ENCODE results near the gene TMEM198.

Gene TMEM198

GRCh38 chr2:219549619-219550018 lies 5.8 kb downstream of the TMEM198 start:
- Histone ChIP-seq H3K9me3 (ENCODE audit: low read depth, low read length) (no peaks in the 10 kb centered on the region), H3K9ac (ENCODE audit: insufficient read length) (no peak overlapping the region), H3K27ac (no peak overlapping the region), H3K4me3 (no peak overlapping the region), H3K36me3 (ENCODE audit: insufficient read depth, low read length) (no peaks in the 10 kb centered on the region)
- no peak for TF ChIP-seq FOXP2 (optimal IDR thresholded peaks at IDR 0.05; ENCODE audit: control extremely low read depth, extremely low read length, insufficient read depth)
- TF ChIP-seq EZH2 (IDR thresholded peaks at IDR 0.05): no peak
- no peak for TF ChIP-seq POLR2AphosphoS5 (IDR thresholded peaks at IDR 0.05; ENCODE audit: borderline replicate concordance, low read depth, low read length)
- no peak for DNase-seq (ENCODE audit: low read depth, low spot score)

- no peak overlapping the region for H3K27ac ChIP-seq
- H3K9me3 ChIP-seq (ENCODE audit: low read depth, low read length): no peaks in the 10 kb centered on the region
- no peaks in the 10 kb centered on the region for H3K36me3 ChIP-seq (ENCODE audit: insufficient read depth, low read length)
- no peak overlapping the region for H3K9ac ChIP-seq (ENCODE audit: insufficient read length)
- TF ChIP-seq EZH2 (IDR thresholded peaks at IDR 0.05) (no peak), FOXP2 (optimal IDR thresholded peaks at IDR 0.05; ENCODE audit: control extremely low read depth, extremely low read length, insufficient read depth) (no peak), POLR2AphosphoS5 (IDR thresholded peaks at IDR 0.05; ENCODE audit: borderline replicate concordance, low read depth, low read length) (no peak)
- peak overlapping the region; percentile 86 for H3K4me3 ChIP-seq
- DNase-seq (ENCODE audit: low read depth, low spot score): no peak
These were observed 7.9 kb downstream of the TMEM198 start for GRCh38 chr2:219551441-219552381.

- Histone ChIP-seq H3K9me3 (ENCODE audit: low read depth, low read length) (no peaks in the 10 kb centered on the region), H3K36me3 (ENCODE audit: insufficient read depth, low read length) (no peaks in the 10 kb centered on the region), H3K9ac (ENCODE audit: insufficient read length) (no peak overlapping the region), H3K27ac (no peak overlapping the region), H3K4me3 (peak overlapping the region; percentile 86)
- DNase-seq (ENCODE audit: low read depth, low spot score): no peak
- TF ChIP-seq FOXP2 (optimal IDR thresholded peaks at IDR 0.05; ENCODE audit: control extremely low read depth, extremely low read length, insufficient read depth) (no peak), EZH2 (IDR thresholded peaks at IDR 0.05) (no peak), POLR2AphosphoS5 (IDR thresholded peaks at IDR 0.05; ENCODE audit: borderline replicate concordance, low read depth, low read length) (no peak)
These were observed 8.7 kb downstream of the TMEM198 start for GRCh38 chr2:219552382-219553167.

- H3K36me3 ChIP-seq (ENCODE audit: insufficient read depth, low read length): no peaks in the 10 kb centered on the region
- no peak overlapping the region for H3K9ac ChIP-seq (ENCODE audit: insufficient read length)
- H3K9me3 ChIP-seq (ENCODE audit: low read depth, low read length): no peaks in the 10 kb centered on the region
- H3K4me3 ChIP-seq: peak overlapping the region; percentile 86
- no peak for DNase-seq (ENCODE audit: low read depth, low spot score)
- no peak overlapping the region for H3K27ac ChIP-seq
- TF ChIP-seq POLR2AphosphoS5 (IDR thresholded peaks at IDR 0.05; ENCODE audit: borderline replicate concordance, low read depth, low read length) (no peak), EZH2 (IDR thresholded peaks at IDR 0.05) (no peak), FOXP2 (optimal IDR thresholded peaks at IDR 0.05; ENCODE audit: control extremely low read depth, extremely low read length, insufficient read depth) (no peak)
These were observed 9.3 kb downstream of the TMEM198 start for GRCh38 chr2:219553168-219553417.

GRCh38 chr2:219553463-219553963 lies 9.7 kb downstream of the TMEM198 start:
- H3K36me3 ChIP-seq (ENCODE audit: insufficient read depth, low read length): no peaks in the 10 kb centered on the region
- no peak for TF ChIP-seq FOXP2 (optimal IDR thresholded peaks at IDR 0.05; ENCODE audit: control extremely low read depth, extremely low read length, insufficient read depth)
- no peak for TF ChIP-seq POLR2AphosphoS5 (IDR thresholded peaks at IDR 0.05; ENCODE audit: borderline replicate concordance, low read depth, low read length)
- no peak for TF ChIP-seq EZH2 (IDR thresholded peaks at IDR 0.05)
- no peak overlapping the region for H3K4me3 ChIP-seq
- DNase-seq (ENCODE audit: low read depth, low spot score): no peak
- no peak overlapping the region for H3K9ac ChIP-seq (ENCODE audit: insufficient read length)
- H3K9me3 ChIP-seq (ENCODE audit: low read depth, low read length): no peaks in the 10 kb centered on the region
- no peak overlapping the region for H3K27ac ChIP-seq

GRCh38 chr2:219554350-219554749 lies 10.5 kb downstream of the TMEM198 start:
- Histone ChIP-seq H3K36me3 (ENCODE audit: insufficient read depth, low read length) (no peaks in the 10 kb centered on the region), H3K4me3 (no peak overlapping the region), H3K9me3 (ENCODE audit: low read depth, low read length) (no peaks in the 10 kb centered on the region), H3K27ac (no peak overlapping the region), H3K9ac (ENCODE audit: insufficient read length) (no peak overlapping the region)
- TF ChIP-seq POLR2AphosphoS5 (IDR thresholded peaks at IDR 0.05; ENCODE audit: borderline replicate concordance, low read depth, low read length): no peak
- TF ChIP-seq FOXP2 (optimal IDR thresholded peaks at IDR 0.05; ENCODE audit: control extremely low read depth, extremely low read length, insufficient read depth): no peak
- TF ChIP-seq EZH2 (IDR thresholded peaks at IDR 0.05): no peak
- DNase-seq (ENCODE audit: low read depth, low spot score): no peak

GRCh38 chr2:219555956-219556355 lies 12.1 kb downstream of the TMEM198 start:
- no peaks in the 10 kb centered on the region for H3K36me3 ChIP-seq (ENCODE audit: insufficient read depth, low read length)
- H3K27ac ChIP-seq: no peak overlapping the region
- H3K9ac ChIP-seq (ENCODE audit: insufficient read length): no peak overlapping the region
- no peak for DNase-seq (ENCODE audit: low read depth, low spot score)
- no peak for TF ChIP-seq POLR2AphosphoS5 (IDR thresholded peaks at IDR 0.05; ENCODE audit: borderline replicate concordance, low read depth, low read length)
- no peak for TF ChIP-seq FOXP2 (optimal IDR thresholded peaks at IDR 0.05; ENCODE audit: control extremely low read depth, extremely low read length, insufficient read depth)
- TF ChIP-seq EZH2 (IDR thresholded peaks at IDR 0.05): no peak
- H3K4me3 ChIP-seq: no peak overlapping the region
- H3K9me3 ChIP-seq (ENCODE audit: low read depth, low read length): no peaks in the 10 kb centered on the region

- no peak for DNase-seq (ENCODE audit: low read depth, low spot score)
- no peaks in the 10 kb centered on the region for H3K9me3 ChIP-seq (ENCODE audit: low read depth, low read length)
- H3K4me3 ChIP-seq: no peak overlapping the region
- TF ChIP-seq POLR2AphosphoS5 (IDR thresholded peaks at IDR 0.05; ENCODE audit: borderline replicate concordance, low read depth, low read length) (no peak), FOXP2 (optimal IDR thresholded peaks at IDR 0.05; ENCODE audit: control extremely low read depth, extremely low read length, insufficient read depth) (no peak), EZH2 (IDR thresholded peaks at IDR 0.05) (no peak)
- no peak overlapping the region for H3K9ac ChIP-seq (ENCODE audit: insufficient read length)
- no peak overlapping the region for H3K27ac ChIP-seq
- no peaks in the 10 kb centered on the region for H3K36me3 ChIP-seq (ENCODE audit: insufficient read depth, low read length)
These were observed 12.6 kb downstream of the TMEM198 start for GRCh38 chr2:219556413-219556812.

All from SK-N-MC (cell line).